Activated naive CD4-positive, alpha-beta T cell treated with anti-CD3 and anti-CD28 coated beads for 36 hours (primary cell): ENCODE data around the gene RAB11FIP3. TPM values are rescaled to one million over a fixed set of nuclear protein-coding genes. Genes with fewer than 3 reads are reported as not detected.

ENCODE experiments used
- CTCF ChIA-PET: fragments of 350-600 bp; sonication (Branson Sonifier 250); formaldehyde crosslinking; loops from one replicate; lab custom pipeline; 2021; ENCODE audit warnings: antibody characterized with exemption; lab: Charles Lee
- DNase-seq: peaks from one replicate; pipeline ENCODE4 v3.0.0-alpha.2; 2020
- H3K27ac Mint-ChIP-seq: one replicate; pipeline ENCODE4 v1.8.0; 2021; ENCODE audit warnings: mild to moderate bottlenecking, mixed read lengths
- H3K27me3 Mint-ChIP-seq: one replicate; pipeline ENCODE4 v1.8.0; 2021; ENCODE audit warnings: low read depth, mixed read lengths
- H3K36me3 Mint-ChIP-seq: one replicate; pipeline ENCODE4 v1.8.0; 2021; ENCODE audit warnings: low read depth, mixed read lengths
- H3K4me1 Mint-ChIP-seq: one replicate; pipeline ENCODE4 v1.8.0; 2021; ENCODE audit warnings: low read depth, mixed read lengths
- H3K4me3 Mint-ChIP-seq: one replicate; pipeline ENCODE4 v1.8.0; 2021; ENCODE audit warnings: mild to moderate bottlenecking, moderate library complexity, mixed read lengths
- H3K9me3 Mint-ChIP-seq: one replicate; pipeline ENCODE4 v1.8.0; 2021; ENCODE audit warnings: mixed read lengths
- intact Hi-C: fragments of 100-400 bp; cut with micrococcal nuclease; formaldehyde crosslinking; loops from one replicate; pipeline ENCODE4 v1.15.1; 2023
- total RNA-seq, 2 experiments: library from RNA; stranded (reverse); gene quantifications; one replicate each; pipeline ENCODE4 v1.2.3, GENCODE V29; 2021

RAB11FIP3 gene
- total RNA-seq, 2 experiments from 2014 or later, result 15.8 to 18.2 TPM

DNA sequence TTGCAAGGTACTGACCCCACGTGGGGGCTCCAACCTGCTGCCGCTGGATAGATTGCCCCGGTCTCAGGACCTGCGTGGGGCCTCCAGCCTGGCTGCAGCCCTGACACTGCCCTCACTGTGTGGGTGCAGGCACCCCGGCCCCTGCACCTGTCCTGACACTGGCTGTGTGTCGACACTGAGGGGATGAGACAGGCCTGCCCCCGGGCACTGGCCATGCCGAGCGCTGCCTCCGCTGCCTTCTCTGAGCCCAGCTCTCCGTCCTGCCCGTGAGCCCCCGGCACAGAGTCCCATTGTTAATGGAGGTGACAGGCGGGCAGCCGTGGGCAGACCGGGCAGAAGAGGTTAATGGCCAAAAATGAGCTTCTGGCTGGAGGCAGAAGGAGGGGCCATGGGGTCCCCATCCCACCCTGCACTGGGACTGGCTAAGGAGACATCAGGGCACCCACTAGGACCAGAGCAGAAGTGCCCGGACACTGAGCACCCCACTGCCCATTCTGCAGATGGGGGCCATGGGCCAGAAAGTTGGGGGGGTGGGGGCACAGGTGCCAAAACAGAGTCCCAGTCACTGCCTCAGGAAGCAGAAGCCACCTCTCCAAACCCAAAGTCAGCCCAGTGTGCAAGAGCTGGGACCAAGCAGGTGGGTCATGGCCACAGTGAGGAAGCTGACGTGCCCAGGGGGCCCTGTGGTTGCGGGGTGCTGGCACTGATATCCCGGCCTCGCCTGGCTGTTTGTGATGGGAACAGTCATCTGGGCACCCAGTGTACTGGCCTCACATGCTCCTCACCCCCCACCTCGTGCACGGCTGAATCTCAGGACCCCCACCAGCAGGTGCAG, 132.2 kb downstream of the RAB11FIP3 start:
- H3K9me3 Mint-ChIP-seq, result no peaks in the 10 kb centered on the region
- intact Hi-C loops, result no loop called here
- no peak overlapping the region for H3K27ac Mint-ChIP-seq
- DNase-seq, result no peak
- H3K27me3 Mint-ChIP-seq, result peaks cover 2% of the 10 kb centered on the region
- peaks cover 3% of the 10 kb centered on the region for H3K36me3 Mint-ChIP-seq
- no peaks in the 10 kb centered on the region for H3K4me1 Mint-ChIP-seq
- CTCF ChIA-PET, result no interaction called here
- no peak overlapping the region for H3K4me3 Mint-ChIP-seq

GRCh38 chr16:558298-559020, 133.0 kb downstream of the RAB11FIP3 start:
- no peaks in the 10 kb centered on the region for H3K9me3 Mint-ChIP-seq
- no peak overlapping the region for H3K4me3 Mint-ChIP-seq
- peaks cover 2% of the 10 kb centered on the region for H3K27me3 Mint-ChIP-seq
- no peak overlapping the region for H3K27ac Mint-ChIP-seq
- CTCF ChIA-PET, result no interaction called here
- peaks cover 3% of the 10 kb centered on the region for H3K36me3 Mint-ChIP-seq
- no peak for DNase-seq
- no peaks in the 10 kb centered on the region for H3K4me1 Mint-ChIP-seq
- intact Hi-C loops, result no loop called here

DNA sequence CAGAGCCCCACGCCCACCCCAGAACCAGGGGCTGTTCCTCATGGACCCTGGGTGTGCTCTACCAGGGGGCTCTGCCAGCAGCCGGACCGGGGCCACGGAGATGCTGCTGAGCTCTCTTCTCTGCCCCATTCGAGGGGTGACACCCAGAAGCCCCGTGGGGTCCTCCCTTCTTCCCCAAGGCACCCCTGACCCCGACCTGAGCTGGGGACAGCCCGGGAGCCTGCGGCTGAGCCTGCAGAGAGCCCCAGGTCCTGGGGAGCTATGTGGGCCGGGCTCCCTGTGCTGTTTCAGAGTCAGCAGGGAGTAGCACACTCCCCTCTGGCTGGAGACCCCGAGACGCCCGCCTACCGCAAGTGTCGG, 133.6 kb downstream of the RAB11FIP3 start:
- Mint-ChIP-seq H3K4me1 (no peaks in the 10 kb centered on the region), H3K9me3 (no peaks in the 10 kb centered on the region), H3K4me3 (no peak overlapping the region), H3K36me3 (peaks cover 3% of the 10 kb centered on the region), H3K27ac (no peak overlapping the region), H3K27me3 (peaks cover 2% of the 10 kb centered on the region)
- CTCF ChIA-PET, result no interaction called here
- intact Hi-C loops, result no loop called here
- DNase-seq, result no peak

- CTCF ChIA-PET, result no interaction called here
- Mint-ChIP-seq H3K36me3 (no peaks in the 10 kb centered on the region), H3K27ac (no peak overlapping the region), H3K4me1 (no peaks in the 10 kb centered on the region), H3K4me3 (no peak overlapping the region), H3K9me3 (no peaks in the 10 kb centered on the region), H3K27me3 (peaks cover 2% of the 10 kb centered on the region)
- no peak for DNase-seq
- intact Hi-C loops, result no loop called here
Measured at GRCh38 chr16:559411-560203, 134.2 kb downstream of the RAB11FIP3 start.

GRCh38 chr16:560204-560700, 134.8 kb downstream of the RAB11FIP3 start, which contains the start of gene PRR35:
TSS of gene PRR35 (plus strand) at chr16:560394. CDS start at chr16:563295, 2,901 bp downstream.
- Mint-ChIP-seq H3K36me3 (no peaks in the 10 kb centered on the region), H3K4me1 (no peaks in the 10 kb centered on the region), H3K27ac (no peak within 1 kb of the TSS), H3K9me3 (no peaks in the 10 kb centered on the region), H3K27me3 (peaks cover 2% of the 10 kb centered on the region), H3K4me3 (no peak within 1 kb of the TSS)
- no peak for DNase-seq
- intact Hi-C loops, result no loop called here
- CTCF ChIA-PET, result no interaction called here

GRCh38 chr16:560701-561412, 135.4 kb downstream of the RAB11FIP3 start:
- CTCF ChIA-PET, result no interaction called here
- no peak for DNase-seq
- H3K4me1 Mint-ChIP-seq, result no peaks in the 10 kb centered on the region
- intact Hi-C loops, result no loop called here
- no peaks in the 10 kb centered on the region for H3K36me3 Mint-ChIP-seq
- H3K27ac Mint-ChIP-seq, result no peak overlapping the region
- no peak overlapping the region for H3K4me3 Mint-ChIP-seq
- no peaks in the 10 kb centered on the region for H3K9me3 Mint-ChIP-seq
- H3K27me3 Mint-ChIP-seq, result peaks cover 2% of the 10 kb centered on the region

- Mint-ChIP-seq H3K9me3 (no peaks in the 10 kb centered on the region), H3K4me1 (peaks cover under 1% of the 10 kb centered on the region), H3K27me3 (peaks cover 2% of the 10 kb centered on the region), H3K4me3 (no peak overlapping the region), H3K36me3 (no peaks in the 10 kb centered on the region), H3K27ac (no peak overlapping the region)
- CTCF ChIA-PET, result no interaction called here
- intact Hi-C loops, result no loop called here
- DNase-seq, result no peak
Measured at GRCh38 chr16:561413-561794, 136.0 kb downstream of the RAB11FIP3 start.

DNA sequence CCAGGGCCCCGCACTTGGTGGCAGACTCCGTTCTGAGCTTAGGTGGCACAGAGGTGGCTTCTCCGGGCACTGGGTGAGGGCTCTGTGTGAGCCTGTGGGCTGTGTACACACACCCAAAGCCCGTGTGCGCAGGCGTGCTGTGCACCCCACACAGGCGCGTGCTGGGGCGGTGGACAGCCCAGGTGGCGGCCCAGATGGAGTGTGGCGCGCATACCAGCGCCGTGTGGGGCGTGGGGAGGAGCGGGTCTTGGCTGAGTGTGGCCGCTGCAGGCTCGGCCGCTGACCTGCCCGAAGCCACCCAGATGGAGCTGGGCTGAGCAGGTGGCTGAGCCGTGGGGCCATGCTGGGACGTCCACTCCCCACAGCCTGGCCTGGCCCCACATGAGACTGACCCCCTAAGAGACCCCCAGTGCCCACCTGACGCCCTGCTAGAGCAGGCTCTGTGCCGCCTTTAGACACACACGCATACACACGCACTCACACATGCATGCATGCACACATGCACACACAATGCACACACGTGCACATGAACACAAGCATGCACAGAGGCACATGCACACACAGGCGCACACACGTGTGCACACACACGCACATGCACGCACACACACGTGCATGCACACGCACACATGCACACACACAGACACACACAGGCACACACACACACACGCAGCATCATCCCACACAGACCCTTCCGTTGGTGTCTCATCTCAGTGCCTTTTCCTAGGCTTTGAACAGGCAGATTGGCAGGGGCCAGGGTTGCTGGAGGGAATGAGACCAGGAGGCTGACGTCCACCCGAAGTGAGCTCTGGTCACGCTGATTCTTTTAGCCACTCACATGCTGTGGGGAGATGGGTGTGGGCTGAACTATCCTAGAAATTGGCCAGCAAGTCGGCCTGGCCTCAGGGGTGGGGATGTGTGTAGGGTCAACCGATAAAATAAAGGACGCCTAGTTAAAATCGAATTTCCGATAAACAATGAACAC, 136.8 kb downstream of the RAB11FIP3 start:
- peaks cover 9% of the 10 kb centered on the region for H3K4me1 Mint-ChIP-seq
- no peak overlapping the region for H3K4me3 Mint-ChIP-seq

GRCh38 chr16:563072-563644, 137.7 kb downstream of the RAB11FIP3 start:
- CTCF ChIA-PET, result no interaction called here
- DNase-seq, result no peak
- H3K4me1 Mint-ChIP-seq, result peaks cover 10% of the 10 kb centered on the region
- intact Hi-C loops, result no loop called here
- no peaks in the 10 kb centered on the region for H3K36me3 Mint-ChIP-seq
- H3K27me3 Mint-ChIP-seq, result peaks cover 2% of the 10 kb centered on the region
- H3K4me3 Mint-ChIP-seq, result no peak overlapping the region
- H3K9me3 Mint-ChIP-seq, result no peaks in the 10 kb centered on the region
- no peak overlapping the region for H3K27ac Mint-ChIP-seq

More for the DNA sequence above, 136.8 kb downstream of the RAB11FIP3 start:
- DNase-seq, result no peak
- no peaks in the 10 kb centered on the region for H3K9me3 Mint-ChIP-seq
- intact Hi-C loops, result no loop called here
- no peak overlapping the region for H3K27ac Mint-ChIP-seq
- no peaks in the 10 kb centered on the region for H3K36me3 Mint-ChIP-seq
- H3K27me3 Mint-ChIP-seq, result peaks cover 2% of the 10 kb centered on the region
- CTCF ChIA-PET, result no interaction called here

GRCh38 chr16:564690-565418, 139.4 kb downstream of the RAB11FIP3 start:
- Mint-ChIP-seq H3K9me3 (no peaks in the 10 kb centered on the region), H3K36me3 (no peaks in the 10 kb centered on the region), H3K27ac (no peak overlapping the region), H3K27me3 (no peaks in the 10 kb centered on the region), H3K4me3 (no peak overlapping the region), H3K4me1 (peaks cover 17% of the 10 kb centered on the region)
- DNase-seq, result no peak
- CTCF ChIA-PET, result no interaction called here
- intact Hi-C loops, result no loop called here
